ENCODE measurements around the gene HYAL2.

Gene HYAL2

GRCh38 chr3:50364573-50365079 lies 42.1 kb upstream of the HYAL2 start:
- ATAC-seq: no peak
- no peak for TF ChIP-seq TSHZ2 (CRISPR knock-in tag; IDR thresholded peaks at IDR 0.05)
- no peak for TF ChIP-seq CREB5 (CRISPR knock-in tag; IDR thresholded peaks at IDR 0.05; ENCODE audit: low read depth)
- no peak for TF ChIP-seq POU6F1 (CRISPR knock-in tag; IDR thresholded peaks at IDR 0.05; ENCODE audit: borderline replicate concordance, low read depth)
- TF ChIP-seq ZNF70 (CRISPR knock-in tag; IDR thresholded peaks at IDR 0.05): no peak
- TF ChIP-seq GLIS3 (CRISPR knock-in tag; IDR thresholded peaks at IDR 0.05): no peak
- TF ChIP-seq CSDC2 (CRISPR knock-in tag; IDR thresholded peaks at IDR 0.05): no peak
- no peak for TF ChIP-seq ZFP30 (CRISPR knock-in tag; IDR thresholded peaks at IDR 0.05)
- TF ChIP-seq ISL1 (CRISPR knock-in tag; IDR thresholded peaks at IDR 0.05): no peak
- no peak for TF ChIP-seq ZFP3 (CRISPR knock-in tag; IDR thresholded peaks at IDR 0.05)
- no peak for TF ChIP-seq OSR1 (CRISPR knock-in tag; IDR thresholded peaks at IDR 0.05)
- TF ChIP-seq ZNF8 (CRISPR knock-in tag; IDR thresholded peaks at IDR 0.05): no peak
- TF ChIP-seq TOX (CRISPR knock-in tag; IDR thresholded peaks at IDR 0.05; ENCODE audit: borderline replicate concordance): no peak
- TF ChIP-seq ZNF565 (CRISPR knock-in tag; conservative IDR thresholded peaks at IDR 0.05; ENCODE audit: low read depth): no peak
- no peak for TF ChIP-seq PPARA (CRISPR knock-in tag; IDR thresholded peaks at IDR 0.05; ENCODE audit: borderline replicate concordance)
- no peak for TF ChIP-seq ZC3H10 (CRISPR knock-in tag; IDR thresholded peaks at IDR 0.05)

GRCh38 chr3:50359760-50360110 lies 37.2 kb upstream of the HYAL2 start:
- peak; percentile 10 for ATAC-seq
- TF ChIP-seq ZC3H10 (CRISPR knock-in tag; IDR thresholded peaks at IDR 0.05): no peak
- no peak for TF ChIP-seq SNAI2 (CRISPR knock-in tag; IDR thresholded peaks at IDR 0.05)
- no peak for TF ChIP-seq ISL1 (CRISPR knock-in tag; IDR thresholded peaks at IDR 0.05)
- no peak for TF ChIP-seq ARNTL (CRISPR knock-in tag; IDR thresholded peaks at IDR 0.05; ENCODE audit: borderline replicate concordance, low read depth)
- no peak for TF ChIP-seq CSDC2 (CRISPR knock-in tag; IDR thresholded peaks at IDR 0.05)
- TF ChIP-seq ZNF8 (CRISPR knock-in tag; IDR thresholded peaks at IDR 0.05): no peak
- no peak for TF ChIP-seq RARB (CRISPR knock-in tag; IDR thresholded peaks at IDR 0.05)
- no peak for TF ChIP-seq PPARA (CRISPR knock-in tag; IDR thresholded peaks at IDR 0.05; ENCODE audit: borderline replicate concordance)
- TF ChIP-seq ZFP3 (CRISPR knock-in tag; IDR thresholded peaks at IDR 0.05): no peak

- TF ChIP-seq ESRRG (CRISPR knock-in tag; IDR thresholded peaks at IDR 0.05) (no peak), TSHZ2 (CRISPR knock-in tag; IDR thresholded peaks at IDR 0.05) (0 out of 2 replicates have a peak, but pooled peaks have one; percentile 74), CSRNP3 (CRISPR knock-in tag; IDR thresholded peaks at IDR 0.05) (no peak), BACH2 (CRISPR knock-in tag; IDR thresholded peaks at IDR 0.05; ENCODE audit: borderline replicate concordance) (no peak), SNAI2 (CRISPR knock-in tag; IDR thresholded peaks at IDR 0.05) (no peak), ZFP30 (CRISPR knock-in tag; IDR thresholded peaks at IDR 0.05) (no peak), ISL1 (CRISPR knock-in tag; IDR thresholded peaks at IDR 0.05) (no peak), ZNF565 (CRISPR knock-in tag; conservative IDR thresholded peaks at IDR 0.05; ENCODE audit: low read depth) (no peak), ZNF8 (CRISPR knock-in tag; IDR thresholded peaks at IDR 0.05) (no peak), CREB5 (CRISPR knock-in tag; IDR thresholded peaks at IDR 0.05; ENCODE audit: low read depth) (no peak), RARB (CRISPR knock-in tag; IDR thresholded peaks at IDR 0.05) (no peak), ZNF70 (CRISPR knock-in tag; IDR thresholded peaks at IDR 0.05) (no peak), ZC3H10 (CRISPR knock-in tag; IDR thresholded peaks at IDR 0.05) (no peak), CSDC2 (CRISPR knock-in tag; IDR thresholded peaks at IDR 0.05) (0 out of 2 replicates have a peak, but pooled peaks have one; percentile 17), TCF4 (CRISPR knock-in tag; IDR thresholded peaks at IDR 0.05; ENCODE audit: borderline replicate concordance) (no peak), OSR1 (CRISPR knock-in tag; IDR thresholded peaks at IDR 0.05) (no peak)
- ATAC-seq: peak; percentile 98
Measured at GRCh38 chr3:50358911-50359759, 36.6 kb upstream of the HYAL2 start, which contains the start of gene TMEM115. TSS of gene TMEM115 (minus strand) at chr3:50359521. CDS start at chr3:50359063, 458 bp downstream.

Data from SK-N-SH treated with all-trans-retinoic acid at 6 μM for 48 hours (cell line).